K562 (cell line): ENCODE results near the gene MMP23B. TPM values are rescaled to one million over a fixed set of nuclear protein-coding genes. Genes with fewer than 3 reads are reported as not detected.

Source experiments
- ATF7 ChIP-seq: fragments of 450-650 bp; IDR thresholded peaks from 2 replicates; pipeline ENCODE4 v1.7.1; 2014; ENCODE audit warnings: mild to moderate bottlenecking, moderate library complexity
- C11orf30 ChIP-seq: fragments of 450-650 bp; IDR thresholded peaks from 2 replicates; pipeline ENCODE4 v1.6.1; 2016; ENCODE audit warnings: low read depth, mild to moderate bottlenecking
- CSDE1 ChIP-seq, 2 experiments: fragments of 450-650 bp; IDR thresholded peaks; 2 replicates each; pipeline ENCODE4 v1.6.1; 2016; ENCODE audit warnings: mild to moderate bottlenecking in 1 of 2
- ELF2 ChIP-seq: fragments of 250-450 bp; sonication (Bioruptor Pico); IDR thresholded peaks from 2 replicates; pipeline ENCODE4 v1.5.0; 2021; ENCODE audit warnings: mild to moderate bottlenecking
- ELF4 ChIP-seq: fragments of 450-650 bp; formaldehyde crosslinking; IDR thresholded peaks from 2 replicates; pipeline ENCODE4 v1.4.0; 2022; ENCODE audit warnings: missing genetic modification characterization
- GABPB1 ChIP-seq: sonication (generic); formaldehyde crosslinking; IDR thresholded peaks from 2 replicates; pipeline ENCODE4 v1.8.0; 2022; ENCODE audit warnings: mild to moderate bottlenecking, missing genetic modification reagents
- HDAC1 ChIP-seq, 2 experiments: fragments of 450-650 bp; IDR thresholded peaks; 2 replicates each; pipeline ENCODE4 v1.6.1; 2016 to 2017; ENCODE audit warnings: inconsistent platforms in 1 of 2, mild to moderate bottlenecking in 1 of 2, moderate library complexity in 1 of 2
- HDAC2 ChIP-seq: fragments of 450-650 bp; IDR thresholded peaks from 2 replicates; pipeline ENCODE4 v1.6.1; 2016; ENCODE audit warnings: mild to moderate bottlenecking
- KLF13 ChIP-seq: fragments of 450-650 bp; IDR thresholded peaks from 2 replicates; pipeline ENCODE4 v1.6.1; 2016; ENCODE audit warnings: missing genetic modification characterization, low read depth, mild to moderate bottlenecking, missing compliant biosample characterization, moderate library complexity, borderline replicate concordance
- MEIS2 ChIP-seq: fragments of 450-650 bp; IDR thresholded peaks from 2 replicates; pipeline ENCODE4 v1.6.1; 2014; ENCODE audit warnings: mild to moderate bottlenecking; ENCODE audit not compliant: partially characterized antibody
- MTA3 ChIP-seq: fragments of 450-650 bp; formaldehyde crosslinking; IDR thresholded peaks from 2 replicates; pipeline ENCODE4 v1.6.1; 2017; ENCODE audit warnings: mild to moderate bottlenecking, borderline replicate concordance
- POLR2B ChIP-seq: fragments of 450-650 bp; IDR thresholded peaks from 2 replicates; pipeline ENCODE4 v1.6.1; 2018; ENCODE audit warnings: low read depth; ENCODE audit not compliant: partially characterized antibody
- RAD21 ChIP-seq, 2 experiments: fragments of 250-450 bp in 1 of 2; fragments of 450-650 bp in 1 of 2; sonication (Bioruptor Pico) in 1 of 2; formaldehyde crosslinking in 1 of 2; IDR thresholded peaks in 1 of 2; conservative IDR thresholded peaks in 1 of 2; 2 replicates each; pipeline versions ENCODE4 v1.4.0 to v1.8.0; 2020 to 2022; ENCODE audit warnings: mild to moderate bottlenecking in 2 of 2, moderate library complexity in 1 of 2
- SP1 ChIP-seq: sonication (generic); formaldehyde crosslinking; IDR thresholded peaks from 2 replicates; pipeline ENCODE4 v1.8.1; 2022; ENCODE audit warnings: mild to moderate bottlenecking, missing genetic modification reagents
- polyA plus RNA-seq, 8 experiments: library from polyadenylated mRNA; depleted of rRNA in 4 of 8; stranded (reverse) in 5 of 8; unstranded in 3 of 8; fragments of >200 nt; fragmentation: Nextera tagmentation in 2 of 8; fragmentation: Illumina TruSeq in 1 of 8; extraction: Ambion mirVana in 2 of 8; extraction: Trizol in 1 of 8; gene quantifications; 2 replicates each; pipeline versions ENCODE4 v1.2.1 to v1.2.3, GENCODE V29; 2011 to 2014; ENCODE audit warnings: inconsistent platforms in 1 of 8, missing spikeins in 1 of 8
- total RNA-seq, 7 experiments: library from RNA; depleted of rRNA in 6 of 7; stranded (reverse); fragments of >200 nt in 6 of 7; fragmentation: Illumina TruSeq in 2 of 7; extraction: Trizol in 2 of 7; gene quantifications; 2 replicates each; pipeline versions ENCODE4 v1.2.1 to v1.2.3, GENCODE V29; 2011 to 2021; ENCODE audit warnings: low replicate concordance in 1 of 7
- TF ChIP-seq, protein P1 (sequence below): fragments of 250-450 bp; sonication (Bioruptor Pico); IDR thresholded peaks from 2 replicates; pipeline ENCODE4 v1.4.0; 2020
- TF ChIP-seq, protein P2 (sequence below), 3 experiments: fragments of 200-800 bp in 1 of 3; fragments of 250-450 bp in 1 of 3; fragments of 450-650 bp in 1 of 3; sonication (Bioruptor Pico) in 1 of 3; sonication (Bioruptor generic) in 1 of 3; formaldehyde crosslinking in 1 of 3; IDR thresholded peaks; 2 replicates each; pipeline versions ENCODE4 v1.6.1 to v1.8.0; 2016 to 2022; ENCODE audit warnings: mild to moderate bottlenecking in 2 of 3, missing genetic modification characterization in 2 of 3, missing compliant biosample characterization in 1 of 3, moderate library complexity in 1 of 3
- TF ChIP-seq, protein P3 (sequence below), 2 experiments: fragments of 450-650 bp in 1 of 2; sonication (generic) in 1 of 2; formaldehyde crosslinking in 1 of 2; IDR thresholded peaks in 1 of 2; conservative IDR thresholded peaks in 1 of 2; 2 replicates each; pipeline versions ENCODE4 v1.6.1 to v1.8.1; 2016 to 2023; ENCODE audit warnings: mild to moderate bottlenecking in 2 of 2, moderate library complexity in 2 of 2, inconsistent platforms in 1 of 2, missing genetic modification reagents in 1 of 2
- TF ChIP-seq, protein P4 (sequence below): sonication (generic); formaldehyde crosslinking; IDR thresholded peaks from 2 replicates; pipeline ENCODE4 v1.8.1; 2023; ENCODE audit warnings: mild to moderate bottlenecking, missing genetic modification reagents

Gene MMP23B
- total and polyA plus RNA-seq, 9 of the 15 experiments (the other 6 are each of a cell fraction or from before 2014, with no cell fraction given): 0.28 to 1.2 (median 0.41) TPM; not detected in 5

- TF ChIP-seq, protein P1, sequence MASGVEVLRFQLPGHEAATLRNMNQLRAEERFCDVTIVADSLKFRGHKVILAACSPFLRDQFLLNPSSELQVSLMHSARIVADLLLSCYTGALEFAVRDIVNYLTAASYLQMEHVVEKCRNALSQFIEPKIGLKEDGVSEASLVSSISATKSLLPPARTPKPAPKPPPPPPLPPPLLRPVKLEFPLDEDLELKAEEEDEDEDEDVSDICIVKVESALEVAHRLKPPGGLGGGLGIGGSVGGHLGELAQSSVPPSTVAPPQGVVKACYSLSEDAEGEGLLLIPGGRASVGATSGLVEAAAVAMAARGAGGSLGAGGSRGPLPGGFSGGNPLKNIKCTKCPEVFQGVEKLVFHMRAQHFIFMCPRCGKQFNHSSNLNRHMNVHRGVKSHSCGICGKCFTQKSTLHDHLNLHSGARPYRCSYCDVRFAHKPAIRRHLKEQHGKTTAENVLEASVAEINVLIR (CRISPR knock-in tag): peak; percentile 99
- peak; percentile 97 for TF ChIP-seq ELF2 (CRISPR knock-in tag)
- TF ChIP-seq MTA3: peak; percentile 83; the same call in 1 of the 2 replicates
- TF ChIP-seq KLF13 (tag): peak; percentile 97
- peak; percentile 87 for TF ChIP-seq HDAC2
- TF ChIP-seq CSDE1 (IDR thresholded peaks at IDR 0.05): peak in 1 of 2 experiments; percentile 93; a peak in 2 of 4 replicates
- TF ChIP-seq MEIS2: peak; percentile 40
- 0 out of 4 replicates have a peak, but pooled peaks of 1 of the 2 experiments have one; percentile 4 for TF ChIP-seq RAD21 (CRISPR knock-in tag; conservative IDR thresholded peaks at IDR 0.05 in 1 of 2, IDR thresholded peaks at IDR 0.05 in 1 of 2)
- peak; percentile 97 for TF ChIP-seq GABPB1 (CRISPR knock-in tag)
- TF ChIP-seq POLR2B: peak; percentile 45
- peak; percentile 95 for TF ChIP-seq ATF7
- TF ChIP-seq, protein P2, sequence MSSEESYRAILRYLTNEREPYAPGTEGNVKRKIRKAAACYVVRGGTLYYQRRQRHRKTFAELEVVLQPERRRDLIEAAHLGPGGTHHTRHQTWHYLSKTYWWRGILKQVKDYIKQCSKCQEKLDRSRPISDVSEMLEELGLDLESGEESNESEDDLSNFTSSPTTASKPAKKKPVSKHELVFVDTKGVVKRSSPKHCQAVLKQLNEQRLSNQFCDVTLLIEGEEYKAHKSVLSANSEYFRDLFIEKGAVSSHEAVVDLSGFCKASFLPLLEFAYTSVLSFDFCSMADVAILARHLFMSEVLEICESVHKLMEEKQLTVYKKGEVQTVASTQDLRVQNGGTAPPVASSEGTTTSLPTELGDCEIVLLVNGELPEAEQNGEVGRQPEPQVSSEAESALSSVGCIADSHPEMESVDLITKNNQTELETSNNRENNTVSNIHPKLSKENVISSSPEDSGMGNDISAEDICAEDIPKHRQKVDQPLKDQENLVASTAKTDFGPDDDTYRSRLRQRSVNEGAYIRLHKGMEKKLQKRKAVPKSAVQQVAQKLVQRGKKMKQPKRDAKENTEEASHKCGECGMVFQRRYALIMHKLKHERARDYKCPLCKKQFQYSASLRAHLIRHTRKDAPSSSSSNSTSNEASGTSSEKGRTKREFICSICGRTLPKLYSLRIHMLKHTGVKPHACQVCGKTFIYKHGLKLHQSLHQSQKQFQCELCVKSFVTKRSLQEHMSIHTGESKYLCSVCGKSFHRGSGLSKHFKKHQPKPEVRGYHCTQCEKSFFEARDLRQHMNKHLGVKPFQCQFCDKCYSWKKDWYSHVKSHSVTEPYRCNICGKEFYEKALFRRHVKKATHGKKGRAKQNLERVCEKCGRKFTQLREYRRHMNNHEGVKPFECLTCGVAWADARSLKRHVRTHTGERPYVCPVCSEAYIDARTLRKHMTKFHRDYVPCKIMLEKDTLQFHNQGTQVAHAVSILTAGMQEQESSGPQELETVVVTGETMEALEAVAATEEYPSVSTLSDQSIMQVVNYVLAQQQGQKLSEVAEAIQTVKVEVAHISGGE (CRISPR knock-in tag; IDR thresholded peaks at IDR 0.05): peak in 2 of 3 experiments; percentile 69 to 91; a peak in 4 of 6 replicates
- peak in 1 of 2 experiments; percentile 95; a peak in 2 of 4 replicates for TF ChIP-seq HDAC1 (IDR thresholded peaks at IDR 0.05)
- peak; percentile 74; the same call in 1 of the 2 replicates for TF ChIP-seq SP1 (CRISPR knock-in tag)
- TF ChIP-seq, protein P3, sequence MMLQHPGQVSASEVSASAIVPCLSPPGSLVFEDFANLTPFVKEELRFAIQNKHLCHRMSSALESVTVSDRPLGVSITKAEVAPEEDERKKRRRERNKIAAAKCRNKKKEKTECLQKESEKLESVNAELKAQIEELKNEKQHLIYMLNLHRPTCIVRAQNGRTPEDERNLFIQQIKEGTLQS (IDR thresholded peaks at IDR 0.05): peak; percentile 82
- TF ChIP-seq, protein P3 (CRISPR knock-in tag; conservative IDR thresholded peaks at IDR 0.05): 0 out of 2 replicates have a peak, but pooled peaks have one; percentile 30
- peak; percentile 88 for TF ChIP-seq ELF4 (CRISPR knock-in tag)
- peak; percentile 100 for TF ChIP-seq C11orf30
- TF ChIP-seq, protein P4, sequence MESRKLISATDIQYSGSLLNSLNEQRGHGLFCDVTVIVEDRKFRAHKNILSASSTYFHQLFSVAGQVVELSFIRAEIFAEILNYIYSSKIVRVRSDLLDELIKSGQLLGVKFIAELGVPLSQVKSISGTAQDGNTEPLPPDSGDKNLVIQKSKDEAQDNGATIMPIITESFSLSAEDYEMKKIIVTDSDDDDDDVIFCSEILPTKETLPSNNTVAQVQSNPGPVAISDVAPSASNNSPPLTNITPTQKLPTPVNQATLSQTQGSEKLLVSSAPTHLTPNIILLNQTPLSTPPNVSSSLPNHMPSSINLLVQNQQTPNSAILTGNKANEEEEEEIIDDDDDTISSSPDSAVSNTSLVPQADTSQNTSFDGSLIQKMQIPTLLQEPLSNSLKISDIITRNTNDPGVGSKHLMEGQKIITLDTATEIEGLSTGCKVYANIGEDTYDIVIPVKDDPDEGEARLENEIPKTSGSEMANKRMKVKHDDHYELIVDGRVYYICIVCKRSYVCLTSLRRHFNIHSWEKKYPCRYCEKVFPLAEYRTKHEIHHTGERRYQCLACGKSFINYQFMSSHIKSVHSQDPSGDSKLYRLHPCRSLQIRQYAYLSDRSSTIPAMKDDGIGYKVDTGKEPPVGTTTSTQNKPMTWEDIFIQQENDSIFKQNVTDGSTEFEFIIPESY (CRISPR knock-in tag): peak; percentile 80
Measured at GRCh38 chr1:1658583-1659549, 26.9 kb downstream of the MMP23B start, which contains the start of gene CDK11B (continued).
